HG03039 (cell line): ENCODE measurements around the gene ARID5B.

ENCODE experiments used
- ATAC-seq: cut with Tn5 transposase; IDR thresholded peaks from one replicate; pipeline ENCODE4 v1.9.1; 2021; ENCODE audit warnings: mild to moderate bottlenecking, moderate library complexity; ENCODE audit not compliant: unreplicated experiment

Gene ARID5B

DNA sequence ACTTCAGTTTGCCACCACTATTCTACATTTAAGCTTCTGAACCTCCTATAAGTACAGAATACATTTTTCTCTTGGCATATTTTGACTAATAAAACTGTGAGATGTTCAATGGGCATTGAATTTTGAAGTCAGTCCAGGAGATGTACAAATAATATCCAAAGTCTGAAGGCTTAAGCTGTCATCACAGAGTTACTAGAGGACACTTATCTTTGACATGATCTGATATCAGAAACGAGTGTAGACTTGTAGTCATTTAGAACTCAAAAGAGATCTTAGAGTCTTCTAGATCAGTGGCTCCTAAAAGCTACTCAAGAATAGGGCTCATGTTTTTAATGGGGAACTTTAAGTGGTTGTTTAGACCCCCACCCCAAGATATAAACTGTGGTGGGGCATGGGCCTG is 160.5 kb downstream of the ARID5B start:
- no peak for ATAC-seq

DNA sequence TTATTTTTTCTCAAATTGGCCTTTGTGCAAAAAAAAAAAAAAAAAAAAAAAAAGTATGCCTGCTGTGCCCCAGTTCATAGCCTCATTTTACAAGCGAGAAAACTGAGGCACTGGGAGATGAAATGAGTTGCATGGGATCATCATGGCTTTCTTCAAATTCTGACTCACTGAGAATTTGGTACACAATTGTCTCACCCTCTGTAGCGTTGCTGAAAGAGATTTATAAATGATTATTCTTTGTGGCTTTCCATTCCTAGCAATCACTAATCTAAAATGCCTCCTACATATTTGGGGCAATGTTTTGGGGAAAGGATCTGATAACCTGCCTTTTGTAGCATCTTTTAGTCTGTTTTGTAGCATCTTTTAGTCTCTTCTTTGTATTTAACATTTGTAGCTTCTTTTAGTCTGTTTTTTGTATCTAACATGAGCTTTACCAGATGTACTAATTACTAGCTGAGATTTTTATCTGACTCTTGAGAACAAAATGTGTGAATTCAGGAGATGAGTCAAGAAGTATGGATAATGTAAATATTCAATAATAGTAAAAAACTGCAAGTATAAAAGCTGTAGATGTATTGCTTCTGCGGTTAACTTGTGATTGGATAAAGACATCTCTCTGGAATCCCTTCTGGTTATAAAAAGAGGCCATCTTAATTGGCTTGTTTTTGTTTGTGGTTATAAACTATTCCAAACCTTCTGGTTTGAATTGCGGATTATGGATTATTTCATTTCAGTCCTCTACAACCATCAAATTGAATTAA is 161.4 kb downstream of the ARID5B start:
- no peak for ATAC-seq

DNA sequence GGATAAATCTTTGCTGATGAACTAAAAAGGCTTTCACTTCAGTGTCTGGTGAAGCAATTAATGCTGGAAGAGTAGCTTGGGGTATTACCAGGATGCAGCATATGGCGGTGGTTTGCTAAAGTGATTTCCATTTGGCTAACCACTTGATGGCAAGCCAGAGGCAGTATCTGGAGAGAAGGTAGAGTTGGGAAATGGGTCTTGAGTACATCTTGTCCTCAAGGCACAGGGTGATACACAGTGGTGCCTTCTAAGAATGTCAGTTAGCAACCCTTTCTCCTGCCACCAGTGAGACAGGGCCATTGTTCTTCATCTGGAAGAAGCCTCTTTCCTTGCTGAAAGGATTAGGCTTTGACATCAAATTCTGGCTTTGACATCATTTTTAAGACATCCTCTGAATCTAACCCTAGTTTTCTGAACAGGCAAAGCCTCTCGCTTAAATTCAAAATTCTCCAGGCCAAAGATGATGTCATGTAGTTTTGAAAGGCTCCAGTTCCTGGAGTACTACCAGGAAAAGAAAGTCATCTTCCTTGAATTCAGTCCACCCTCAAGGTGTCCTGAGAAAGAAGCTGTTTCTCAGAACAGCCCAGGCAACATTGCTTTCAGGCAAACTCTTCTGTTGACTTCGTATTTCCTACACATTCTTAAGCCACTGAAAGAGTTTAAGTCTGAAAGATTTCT is 162.4 kb downstream of the ARID5B start:
- ATAC-seq = no peak

DNA sequence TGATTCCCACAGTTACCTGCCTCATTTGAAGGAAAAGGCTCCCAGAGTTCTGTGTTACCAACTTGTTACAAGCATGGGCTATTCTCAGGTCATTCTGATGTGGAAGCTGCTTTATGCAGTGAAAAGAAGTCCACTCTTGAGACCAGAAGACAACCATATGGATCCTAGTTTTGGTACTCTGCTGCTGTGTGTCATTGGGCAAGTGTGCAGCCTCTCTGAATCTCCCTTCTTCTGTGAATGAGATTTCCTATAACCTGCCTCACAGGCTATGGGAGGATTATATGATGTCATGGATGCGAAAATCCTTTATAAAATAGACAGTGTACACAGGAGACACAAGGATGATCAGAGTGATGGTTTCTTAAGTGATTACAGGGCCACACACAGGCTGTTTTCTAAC is 166.1 kb downstream of the ARID5B start:
- no peak for ATAC-seq

GRCh38 chr10:62068464-62068863 is 167.0 kb downstream of the ARID5B start:
- ATAC-seq = no peak

- no peak for ATAC-seq
Observed at GRCh38 chr10:62069452-62070178, 168.1 kb downstream of the ARID5B start.

- ATAC-seq = no peak
Observed at GRCh38 chr10:62071846-62072281, 170.4 kb downstream of the ARID5B start.

DNA sequence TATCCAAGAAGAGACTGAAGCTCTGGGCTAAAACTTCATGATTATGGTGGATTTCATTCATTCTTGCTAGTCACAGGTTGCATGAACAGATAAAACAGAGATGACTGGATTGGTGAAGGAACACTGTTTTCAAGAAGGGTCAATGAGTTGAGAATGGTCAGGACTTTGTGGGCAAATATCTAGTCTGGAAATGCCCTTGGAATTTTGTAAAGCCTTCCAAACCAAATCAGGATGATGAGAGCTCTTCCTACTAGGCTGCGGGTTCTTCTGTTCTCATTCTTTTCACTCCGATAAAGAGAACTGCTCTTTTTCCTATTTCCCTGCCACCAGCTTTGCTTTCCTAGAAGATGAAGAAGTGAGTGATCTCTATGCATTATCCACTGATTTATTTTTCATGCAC is 171.4 kb downstream of the ARID5B start:
- ATAC-seq = no peak

DNA sequence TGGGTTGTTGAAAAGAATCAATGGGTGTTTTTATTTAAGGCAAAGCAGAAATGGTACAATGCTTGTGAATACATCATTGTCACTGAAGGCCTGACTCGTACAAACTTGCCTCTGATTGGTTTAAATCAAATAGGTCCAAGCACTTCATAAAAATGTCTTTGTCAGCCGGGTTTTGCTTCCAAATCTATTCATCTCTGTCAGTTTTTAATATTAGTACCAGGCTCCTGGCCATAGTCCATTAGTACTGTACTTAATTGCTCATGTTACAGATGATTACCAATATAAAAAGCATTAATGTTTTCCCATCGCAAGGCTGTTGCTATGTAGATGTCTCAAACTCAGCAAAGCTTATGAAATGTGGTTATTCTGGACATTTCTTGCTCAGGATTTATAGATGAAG is 171.9 kb downstream of the ARID5B start:
- no peak for ATAC-seq

- ATAC-seq = no peak
Observed at GRCh38 chr10:62075414-62075813, 173.9 kb downstream of the ARID5B start.

- ATAC-seq = no peak
Observed at GRCh38 chr10:62075912-62076311, 174.4 kb downstream of the ARID5B start.

- no peak for ATAC-seq
Observed at GRCh38 chr10:62076891-62077290, 175.4 kb downstream of the ARID5B start.

DNA sequence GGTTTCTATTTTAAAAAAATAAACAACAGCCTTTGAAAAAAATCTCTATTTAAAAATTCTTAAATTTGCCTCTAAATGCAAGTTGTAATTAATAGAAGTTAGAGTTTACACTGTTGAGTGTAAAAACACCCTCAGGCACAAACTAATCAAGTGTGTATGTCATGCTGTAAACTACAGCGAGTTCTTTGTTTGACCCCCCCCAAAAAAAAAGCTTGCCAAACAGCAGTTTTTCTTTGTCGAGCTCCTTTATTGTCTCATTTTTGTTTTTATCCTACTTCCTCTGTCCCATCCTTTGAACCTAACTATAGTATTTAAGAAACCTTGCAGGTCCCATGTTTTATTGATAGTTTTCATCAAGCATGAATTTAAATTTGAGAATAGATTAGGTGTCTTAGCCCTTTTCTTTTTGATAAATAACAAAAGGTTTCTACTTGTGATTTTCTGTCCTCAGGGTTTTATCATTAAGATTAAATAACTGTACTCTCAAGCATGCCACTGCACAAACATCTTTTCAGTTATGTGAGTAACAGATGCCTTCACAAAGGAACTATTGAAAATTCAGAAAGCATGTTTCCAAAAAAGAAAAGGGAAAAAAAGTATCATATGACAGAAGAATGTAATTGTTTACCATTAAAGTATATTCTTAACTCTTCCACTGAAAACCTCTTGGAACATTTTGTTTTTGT is 176.0 kb downstream of the ARID5B start:
- no peak for ATAC-seq

GRCh38 chr10:62079885-62080559 is 178.5 kb downstream of the ARID5B start:
- peak; percentile 62 for ATAC-seq

- ATAC-seq = no peak
Observed at GRCh38 chr10:62080905-62081304, 179.4 kb downstream of the ARID5B start.

DNA sequence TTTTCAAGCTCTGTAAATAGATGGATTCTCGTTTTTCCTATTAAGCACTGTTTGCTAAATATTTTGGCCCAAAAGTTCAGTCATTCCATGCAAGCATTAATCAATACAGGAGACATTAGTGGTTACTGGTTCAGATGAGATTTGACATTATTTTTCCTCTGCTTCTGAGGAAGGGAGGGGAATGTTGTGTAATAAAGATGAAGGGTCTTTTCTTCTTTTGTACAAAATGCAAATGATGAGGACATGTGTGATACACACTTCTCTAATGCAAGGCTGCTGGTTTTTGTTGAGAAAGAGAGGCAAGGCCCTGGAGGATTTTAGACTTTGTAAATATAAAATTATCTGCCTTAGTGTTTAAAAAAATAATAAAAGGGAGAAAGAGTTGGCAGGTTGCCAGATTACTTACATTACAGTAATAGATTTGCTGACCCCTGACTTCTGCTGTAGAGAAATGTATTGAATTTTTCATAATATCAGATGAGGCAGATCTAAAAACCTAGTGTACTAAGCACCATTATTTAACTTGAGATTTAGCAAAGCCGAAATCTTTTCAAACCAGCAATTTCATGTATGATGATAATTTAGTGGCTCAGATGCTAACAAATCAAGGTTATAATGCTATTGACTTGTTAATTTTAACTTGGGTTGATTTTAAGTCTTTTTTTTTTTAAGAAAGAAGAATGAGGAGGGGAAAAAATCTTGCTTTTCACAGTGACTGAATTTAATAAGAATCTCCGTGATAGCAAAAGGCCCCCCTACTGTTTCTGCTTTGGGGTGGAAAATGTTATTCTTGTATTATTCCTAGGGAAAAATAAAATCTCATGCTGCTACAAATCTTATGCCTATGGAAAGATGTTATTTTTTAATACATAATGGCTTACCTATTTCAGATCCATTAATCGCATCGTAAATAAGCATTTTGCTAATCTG is 180.1 kb downstream of the ARID5B start:
- ATAC-seq = no peak

GRCh38 chr10:62082271-62082656 is 180.8 kb downstream of the ARID5B start:
- ATAC-seq = no peak

GRCh38 chr10:62082729-62083411 is 181.4 kb downstream of the ARID5B start:
- peak; percentile 40 for ATAC-seq
